ENCODE results near the gene TRIL. TPM values are rescaled to one million over a fixed set of nuclear protein-coding genes. Genes with fewer than 3 reads are reported as not detected.

TRIL gene
- total RNA-seq, 1 experiment from 2014 or later: 0.45 TPM

DNA sequence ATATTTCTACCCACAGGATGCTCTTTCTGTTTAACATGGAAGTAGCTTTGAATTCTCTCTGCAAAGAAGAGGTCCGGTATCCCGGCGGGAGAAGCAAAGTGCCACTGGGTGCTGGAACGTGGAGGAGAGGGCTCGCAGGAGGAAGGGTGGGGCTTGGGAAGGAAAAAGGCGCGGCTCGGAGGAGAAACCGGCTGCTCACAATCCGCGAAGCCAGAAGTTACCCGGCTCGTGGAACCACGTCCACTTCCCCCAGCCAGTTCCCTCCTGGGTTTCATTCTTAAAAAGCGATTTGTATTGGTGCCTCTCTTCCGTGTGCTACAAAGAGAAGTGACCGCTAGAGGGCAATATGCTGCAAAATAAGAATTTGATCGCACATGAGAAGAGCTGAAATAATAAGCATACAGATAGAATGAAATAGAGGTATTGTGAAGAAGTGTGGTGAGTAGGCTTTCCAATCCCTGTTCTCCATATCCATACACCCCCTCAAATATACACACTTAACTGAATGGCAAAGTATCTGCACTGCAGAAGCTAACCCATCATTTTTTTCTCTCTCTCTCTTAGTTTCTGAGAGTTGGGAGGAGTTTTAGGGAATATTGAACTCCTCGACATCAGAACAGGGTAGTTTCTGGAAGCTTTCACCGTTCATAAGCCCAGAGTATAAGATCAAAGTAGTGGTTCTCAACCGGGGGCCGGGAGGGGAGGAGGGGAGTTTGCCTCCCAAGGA lies 31.1 kb downstream of the TRIL start:
- H3K27ac Mint-ChIP-seq (ENCODE audit: unreplicated experiment): peak overlapping the region; percentile 32
- Histone ChIP-seq H3K4me3 (ENCODE audit: low read depth, low read length) (peak overlapping the region; percentile 61), H3K9me3 (no peaks in the 10 kb centered on the region), H3K4me1 (peaks cover 5% of the 10 kb centered on the region), H3K27me3 (replicated peaks; ENCODE audit: control insufficient read depth, insufficient read depth, low read length) (no peaks in the 10 kb centered on the region; the same call in 1 of the 2 replicates), H3K36me3 (ENCODE audit: control insufficient read depth, insufficient read depth, low read length) (no peaks in the 10 kb centered on the region)
- H3K4me1 Mint-ChIP-seq (ENCODE audit: low read depth, unreplicated experiment): peaks cover 17% of the 10 kb centered on the region
- CTCF ChIA-PET: interaction anchor here (0.6 to 2.7 kb wide), 22 partner anchors 9 to 662 kb away, joined by 3 to 68 read pairs (median 5); no protein-coding TSS in a partner anchor
- BruUV-seq (replicated peaks): no TSS peak
- intact Hi-C loops (cut with micrococcal nuclease; ENCODE audit: unreplicated experiment): loop anchor here (1.0 to 10.0 kb wide), 6 partner anchors 29 to 638 kb away; partner anchors contain the start of gene PRR15
- POLR2A ChIA-PET: no interaction called here
- TF ChIP-seq CTCF (IDR thresholded peaks at IDR 0.05; ENCODE audit: insufficient read depth in 1 of 2, low read depth in 1 of 2, low read length in 1 of 2, severe bottlenecking in 1 of 2, unreplicated experiment in 1 of 2): peak; percentile 76 to 79
- H3K4me3 Mint-ChIP-seq (ENCODE audit: unreplicated experiment): peak overlapping the region; percentile 80
- no peaks in the 10 kb centered on the region for H3K27me3 Mint-ChIP-seq (ENCODE audit: insufficient read depth, unreplicated experiment)
- H3K9me3 Mint-ChIP-seq (ENCODE audit: unreplicated experiment): no peaks in the 10 kb centered on the region
- DNase-seq: peak; percentile 70 to 74
- H3K36me3 Mint-ChIP-seq (ENCODE audit: insufficient read depth, unreplicated experiment): no peaks in the 10 kb centered on the region

- H3K27ac Mint-ChIP-seq (ENCODE audit: unreplicated experiment): no peak overlapping the region
- TF ChIP-seq CTCF (IDR thresholded peaks at IDR 0.05; ENCODE audit: insufficient read depth in 1 of 2, low read depth in 1 of 2, low read length in 1 of 2, severe bottlenecking in 1 of 2, unreplicated experiment in 1 of 2): peak; percentile 80 to 92
- H3K36me3 Mint-ChIP-seq (ENCODE audit: insufficient read depth, unreplicated experiment): no peaks in the 10 kb centered on the region
- intact Hi-C loops (cut with micrococcal nuclease; ENCODE audit: unreplicated experiment): loop anchor here (1.0 to 10.0 kb wide), 9 partner anchors 34 to 686 kb away; partner anchors contain the start of gene PRR15
- BruUV-seq (replicated peaks): no TSS peak
- Histone ChIP-seq H3K4me3 (ENCODE audit: low read depth, low read length) (no peak overlapping the region), H3K27me3 (replicated peaks; ENCODE audit: control insufficient read depth, insufficient read depth, low read length) (no peaks in the 10 kb centered on the region; the same call in 1 of the 2 replicates), H3K36me3 (ENCODE audit: control insufficient read depth, insufficient read depth, low read length) (no peaks in the 10 kb centered on the region), H3K9me3 (no peaks in the 10 kb centered on the region), H3K4me1 (peaks cover 6% of the 10 kb centered on the region)
- DNase-seq: peak; percentile 69
- CTCF ChIA-PET: interaction anchor here (0.8 to 3.6 kb wide), 16 partner anchors 145 to 998 kb away, joined by 3 to 59 read pairs (median 4); no protein-coding TSS in a partner anchor
- peaks cover 17% of the 10 kb centered on the region for H3K4me1 Mint-ChIP-seq (ENCODE audit: low read depth, unreplicated experiment)
- no peaks in the 10 kb centered on the region for H3K9me3 Mint-ChIP-seq (ENCODE audit: unreplicated experiment)
- H3K27me3 Mint-ChIP-seq (ENCODE audit: insufficient read depth, unreplicated experiment): no peaks in the 10 kb centered on the region
- POLR2A ChIA-PET: no interaction called here
- H3K4me3 Mint-ChIP-seq (ENCODE audit: unreplicated experiment): no peak overlapping the region
These were observed 35.4 kb downstream of the TRIL start for GRCh38 chr7:28922624-28923331.

DNA sequence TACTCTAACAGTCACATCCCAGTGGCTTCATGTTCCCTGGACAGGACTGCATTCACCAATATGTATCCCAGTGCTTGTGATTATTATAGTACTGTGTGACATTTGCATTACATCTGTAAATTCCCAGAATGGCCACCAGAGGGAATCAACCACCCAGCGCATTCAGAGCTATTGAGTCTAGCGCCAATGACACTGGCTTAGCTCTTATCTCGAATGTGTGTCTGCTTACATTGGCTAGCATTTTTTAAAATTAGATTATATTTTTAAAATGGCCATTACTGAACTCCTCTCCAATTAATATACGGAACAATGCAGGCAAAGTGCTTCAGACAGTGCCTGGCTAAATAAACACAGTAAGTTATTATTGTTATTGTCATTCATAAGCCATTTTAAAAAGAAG lies 36.3 kb downstream of the TRIL start:
- peaks cover 6% of the 10 kb centered on the region for H3K4me1 ChIP-seq
- peak; percentile 83 to 88 for TF ChIP-seq CTCF (IDR thresholded peaks at IDR 0.05; ENCODE audit: insufficient read depth in 1 of 2, low read depth in 1 of 2, low read length in 1 of 2, severe bottlenecking in 1 of 2, unreplicated experiment in 1 of 2)
- H3K36me3 Mint-ChIP-seq (ENCODE audit: insufficient read depth, unreplicated experiment): no peaks in the 10 kb centered on the region
- ChIA-PET CTCF (interaction anchor here (0.5 to 3.6 kb wide), 38 partner anchors 8 to 999 kb away, joined by 3 to 59 read pairs (median 4); partner anchors contain the start of gene CPVL), POLR2A (interaction anchor here (0.5 kb wide), 1 partner anchor 121 kb away, joined by 4 read pairs; no protein-coding TSS in a partner anchor)
- H3K4me3 Mint-ChIP-seq (ENCODE audit: unreplicated experiment): no peak overlapping the region
- no peak overlapping the region for H3K27ac Mint-ChIP-seq (ENCODE audit: unreplicated experiment)
- no peaks in the 10 kb centered on the region for H3K27me3 ChIP-seq (replicated peaks; ENCODE audit: control insufficient read depth, insufficient read depth, low read length)
- H3K27me3 Mint-ChIP-seq (ENCODE audit: insufficient read depth, unreplicated experiment): no peaks in the 10 kb centered on the region
- peaks cover 10% of the 10 kb centered on the region for H3K4me1 Mint-ChIP-seq (ENCODE audit: low read depth, unreplicated experiment)
- no TSS peak for BruUV-seq (replicated peaks)
- H3K4me3 ChIP-seq (ENCODE audit: low read depth, low read length): no peak overlapping the region
- intact Hi-C loops (cut with micrococcal nuclease; ENCODE audit: unreplicated experiment): loop anchor here (1.0 to 10.0 kb wide), 9 partner anchors 34 to 687 kb away; partner anchors contain the start of gene PRR15
- H3K36me3 ChIP-seq (ENCODE audit: control insufficient read depth, insufficient read depth, low read length): no peaks in the 10 kb centered on the region
- H3K9me3 Mint-ChIP-seq (ENCODE audit: unreplicated experiment): no peaks in the 10 kb centered on the region
- DNase-seq: peak; percentile 62 to 68
- H3K9me3 ChIP-seq: no peaks in the 10 kb centered on the region
